Activated CD4-positive, CD25-positive, alpha-beta regulatory T cell (primary cell): ENCODE measurements around the gene HSF2BP.
"Not testable (repeated sequence)": the region's sequence is repeated elsewhere in the genome, so short reads cannot be mapped to it uniquely, and the experiment has no call there.

Source experiments
- DNase-seq, 4 experiments: peaks; one replicate each; lab custom pipeline; 2025; lab: John Stamatoyannopoulos, UW

The HSF2BP gene

DNA sequence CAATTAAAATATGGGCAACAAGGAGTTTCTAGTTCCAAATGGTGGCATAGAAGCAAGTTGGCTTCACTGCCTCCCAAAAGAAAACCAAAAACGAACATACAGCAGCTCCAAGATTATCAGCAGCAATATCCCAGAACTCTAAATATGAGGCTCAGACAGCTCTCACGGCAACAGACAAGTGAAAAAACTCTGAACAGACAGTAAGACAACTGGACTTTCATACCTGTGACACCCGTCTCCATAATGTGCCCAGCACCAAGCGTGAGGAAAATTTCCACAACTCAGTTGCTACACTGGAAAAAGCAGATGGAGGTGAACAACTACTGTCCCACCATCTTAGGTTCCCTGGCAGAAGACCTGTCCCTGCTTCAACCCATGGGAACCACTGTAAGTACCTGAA is 39.9 kb downstream of the HSF2BP start:
- no peak for DNase-seq

DNA sequence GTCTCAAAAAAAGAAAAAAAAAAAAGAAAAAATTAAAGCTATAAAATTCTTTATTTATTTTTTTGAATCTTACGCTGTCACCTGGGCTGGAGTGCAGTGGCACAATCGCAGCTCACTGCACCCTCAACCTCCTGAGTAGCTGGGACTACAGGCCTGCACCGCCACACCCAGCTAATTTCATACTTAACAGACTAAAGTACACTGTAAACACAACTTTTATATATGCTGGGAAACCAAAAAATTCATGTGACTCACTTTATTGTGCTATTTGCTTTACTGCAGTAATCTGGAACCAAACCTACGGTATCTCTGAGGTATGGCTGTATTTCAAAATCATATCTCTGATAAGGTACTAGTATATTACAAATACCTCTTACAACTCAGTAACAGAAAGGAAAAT is 40.3 kb downstream of the HSF2BP start:
- DNase-seq: no peak

DNA sequence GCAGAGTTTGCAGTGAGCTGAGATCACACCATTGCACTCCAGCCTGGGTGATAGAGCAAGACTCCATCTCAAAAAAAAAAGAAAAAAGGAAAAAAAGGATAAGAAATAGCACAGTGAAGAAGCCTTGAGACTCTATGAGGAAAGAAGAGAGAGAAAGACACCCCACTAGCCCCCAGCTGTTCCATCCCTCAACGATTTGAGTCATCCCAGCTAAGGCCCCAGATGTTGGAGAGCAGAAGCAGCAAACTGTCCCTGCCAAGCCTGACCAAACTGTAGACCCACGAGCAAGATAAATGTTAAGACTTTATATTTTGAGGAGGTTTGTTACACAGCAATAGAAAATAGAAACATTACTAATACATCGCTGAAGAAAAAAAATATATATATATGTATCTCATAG is 42.4 kb downstream of the HSF2BP start:
- DNase-seq: not testable (repeated sequence)

DNA sequence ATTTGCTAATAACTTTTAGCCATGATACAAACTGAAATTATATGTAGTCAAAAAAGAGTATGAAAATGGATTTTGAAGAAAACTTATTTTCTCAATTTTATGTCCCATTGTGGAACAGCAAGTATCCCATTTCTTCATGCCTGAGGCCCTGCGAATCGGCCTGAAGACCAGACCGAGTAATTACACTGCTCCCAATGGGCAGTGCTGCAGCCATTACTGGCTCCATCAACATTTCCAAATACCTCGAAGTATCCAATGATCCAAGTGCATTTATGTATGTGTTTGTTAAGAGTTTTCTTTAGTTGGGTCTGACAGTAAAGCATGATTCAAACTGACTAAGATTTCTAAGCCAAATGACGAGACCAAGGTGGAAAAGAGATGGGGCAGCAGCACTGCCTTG is 44.4 kb downstream of the HSF2BP start:
- DNase-seq: no peak

DNA sequence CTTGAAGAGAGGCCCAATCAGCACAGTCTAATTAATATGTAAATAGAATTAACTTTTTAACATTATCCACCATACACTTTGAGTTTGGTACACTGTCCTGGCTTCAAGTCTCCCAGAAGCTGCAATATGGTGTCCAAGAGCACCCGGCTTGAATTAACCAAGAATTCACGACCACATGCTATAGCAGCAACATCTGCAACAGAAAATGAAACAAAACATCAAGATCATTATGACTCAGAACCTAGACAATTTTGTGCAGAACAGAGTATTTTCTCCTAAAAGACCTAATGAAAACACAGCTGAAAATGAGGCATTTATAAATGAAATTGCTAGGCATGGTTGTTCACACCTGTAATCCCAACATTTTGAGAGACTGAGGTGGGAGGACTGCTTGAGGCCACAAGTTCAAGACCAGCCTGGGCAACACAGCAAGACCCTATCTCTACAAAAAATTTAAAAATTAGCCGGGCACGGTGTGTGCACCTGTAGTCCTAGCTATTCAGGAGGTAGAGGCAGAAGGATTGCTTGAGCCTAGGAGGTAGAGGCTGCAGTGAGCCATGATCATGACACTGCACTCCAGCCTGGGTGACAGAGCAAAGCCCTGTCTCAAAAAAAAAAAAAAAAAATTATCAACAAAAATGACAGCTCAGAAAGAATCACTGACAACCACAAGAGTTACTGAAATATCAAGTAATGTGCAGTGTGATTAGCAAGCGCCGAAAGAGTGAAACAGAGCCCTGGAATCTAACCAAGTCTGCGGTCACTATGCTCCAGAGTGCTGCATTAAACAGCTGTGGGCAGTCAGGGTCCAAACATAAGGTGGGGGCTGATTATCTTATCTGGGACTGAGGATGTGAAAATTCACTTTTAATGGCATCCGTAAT is 45.3 kb downstream of the HSF2BP start:
- no peak for DNase-seq

DNA sequence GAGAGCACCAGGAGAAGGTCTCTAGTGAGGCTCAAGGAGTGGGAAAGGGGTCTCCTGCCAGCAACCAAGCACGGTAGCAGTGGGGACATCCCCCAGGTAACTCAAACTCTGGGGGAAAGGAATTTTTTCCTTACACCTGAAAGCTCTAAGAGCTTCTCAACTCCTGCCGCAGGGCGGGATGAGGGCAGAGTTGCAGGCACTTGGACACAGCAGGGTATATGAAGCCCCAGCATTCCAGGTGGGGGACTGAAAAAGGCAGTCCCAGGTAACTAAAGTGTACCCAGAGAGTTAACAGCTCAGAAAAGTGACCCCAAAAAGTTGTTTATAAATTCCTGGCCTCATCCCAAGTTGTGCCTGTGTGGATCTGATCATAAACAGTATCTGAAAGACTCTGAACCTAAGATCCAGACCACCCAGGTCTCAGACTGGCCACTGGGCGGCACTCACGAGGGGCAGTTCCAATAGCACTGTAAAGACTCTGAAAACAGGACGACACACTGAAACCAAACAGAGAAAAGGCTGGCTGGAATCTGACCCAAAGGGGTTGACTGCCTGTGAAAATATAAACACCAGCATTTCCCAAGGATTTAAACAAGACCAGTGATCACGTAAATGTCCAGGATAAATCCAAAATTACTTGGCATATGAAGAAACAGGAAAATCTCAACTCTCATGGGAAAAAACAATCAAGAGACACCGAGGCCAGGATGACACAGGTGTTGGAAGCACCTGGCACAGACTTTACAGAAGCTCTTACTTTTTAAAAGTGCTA is 47.5 kb downstream of the HSF2BP start:
- no peak for DNase-seq

DNA sequence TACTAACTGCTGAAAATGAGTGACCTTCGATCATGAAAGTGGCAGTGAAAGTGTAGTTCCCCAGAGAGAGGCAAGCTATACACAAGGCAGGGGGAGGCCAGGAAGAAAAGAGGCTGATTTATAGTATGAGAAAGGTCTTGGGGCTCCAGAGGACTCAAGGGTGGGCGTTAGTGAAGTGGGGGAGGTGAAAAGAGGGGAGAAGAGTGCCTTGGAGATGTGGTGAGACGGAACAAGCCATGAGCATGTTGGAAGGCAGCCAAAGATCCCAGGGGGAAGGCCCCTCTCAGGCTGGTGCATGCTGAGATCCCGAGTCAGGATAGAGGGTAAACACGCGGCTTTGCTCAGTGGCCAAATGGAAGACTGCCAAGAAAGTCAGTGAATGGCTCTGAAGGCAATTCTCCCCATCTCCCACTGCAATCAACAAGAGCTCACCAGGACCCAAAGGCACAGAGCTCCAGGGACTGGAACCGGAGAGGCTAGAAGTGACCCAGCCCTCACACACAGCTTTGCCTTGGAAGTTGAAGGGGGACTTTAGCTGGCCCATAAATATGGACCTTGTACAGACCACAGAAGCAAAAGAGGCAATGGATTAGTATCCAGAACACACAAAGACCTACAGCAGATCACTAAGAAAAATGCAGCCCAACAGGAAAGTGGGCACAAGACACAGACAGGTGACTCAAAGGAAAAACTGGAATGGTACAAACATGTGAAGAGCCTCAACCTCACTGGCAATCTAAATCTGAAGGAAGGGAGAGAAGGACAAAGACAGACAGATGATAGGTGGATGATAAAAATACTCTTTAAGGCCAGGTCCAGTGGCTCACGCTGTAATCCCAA is 49.6 kb downstream of the HSF2BP start:
- no peak for DNase-seq

DNA sequence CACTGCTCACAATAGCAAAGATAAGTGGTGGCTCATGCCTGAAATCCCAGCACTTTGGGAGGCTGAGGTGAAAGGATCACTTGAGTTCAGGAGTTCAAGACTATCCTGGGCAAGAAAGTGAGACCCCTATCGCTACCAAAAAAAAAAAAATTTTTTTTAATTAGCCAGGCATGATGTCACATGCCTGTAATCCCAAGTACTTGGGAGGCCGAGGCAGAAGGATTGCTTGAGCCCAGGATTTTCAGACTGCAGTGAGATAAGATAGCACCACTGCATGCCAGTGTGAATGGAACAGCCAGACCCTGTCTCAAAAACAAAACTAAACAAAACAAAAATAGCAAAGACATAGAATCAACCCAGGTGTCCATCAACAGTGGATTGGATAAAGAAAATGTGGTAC is 50.6 kb downstream of the HSF2BP start:
- no peak for DNase-seq

DNA sequence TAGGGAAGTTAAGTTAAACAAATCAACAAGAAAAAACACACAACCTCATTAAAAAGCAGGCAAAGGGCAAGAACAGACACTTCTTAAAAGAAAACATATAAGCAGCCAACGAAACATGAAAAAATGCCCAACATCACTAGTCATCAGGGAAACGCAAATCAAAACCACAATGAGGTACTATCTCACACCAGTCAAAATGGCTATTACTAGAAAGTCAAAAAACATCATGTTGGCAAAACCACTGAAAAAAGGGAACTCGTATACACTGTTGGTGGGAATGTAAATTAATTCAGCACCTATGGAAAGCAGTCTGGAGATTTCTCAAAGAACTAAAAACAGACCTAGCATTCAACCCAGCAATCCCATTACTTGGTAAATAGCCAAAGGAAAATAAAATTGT is 51.1 kb downstream of the HSF2BP start:
- no peak for DNase-seq

DNA sequence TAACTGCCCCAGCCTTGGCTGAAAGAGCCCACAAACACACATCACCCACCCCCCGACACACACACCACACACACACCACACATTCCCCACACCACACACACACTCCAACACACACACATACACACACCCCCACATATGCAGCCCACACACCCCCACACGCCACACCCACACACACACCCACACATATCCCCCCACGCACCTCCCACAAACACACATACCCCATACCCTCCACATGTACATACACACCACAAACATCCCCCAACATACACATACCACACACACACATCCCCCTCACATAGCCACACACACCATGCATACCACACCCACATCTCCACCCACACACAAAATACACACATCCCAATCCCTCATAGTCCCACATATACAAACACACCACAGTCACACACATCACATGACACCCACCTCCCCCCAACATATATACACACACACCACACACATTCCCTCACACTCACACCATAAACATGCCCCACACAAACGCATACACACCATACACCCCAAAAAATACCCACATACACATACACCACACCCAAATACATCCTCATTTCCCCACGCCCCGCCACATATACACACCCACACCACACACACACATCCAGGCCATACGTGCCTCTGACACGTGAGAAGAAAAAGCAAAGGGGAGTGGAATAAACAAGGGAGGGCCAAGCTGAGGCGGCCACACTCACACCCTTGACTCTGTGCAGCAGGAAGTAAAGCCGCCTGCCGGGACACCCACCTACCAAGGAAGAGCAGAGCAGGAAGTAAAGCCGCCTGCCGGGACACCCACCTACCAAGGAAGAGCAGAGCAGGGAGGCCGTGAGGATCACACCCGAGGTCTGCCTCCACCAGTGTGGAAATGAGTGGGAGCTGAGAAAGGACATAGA is 53.7 kb downstream of the HSF2BP start:
- DNase-seq: no peak

DNA sequence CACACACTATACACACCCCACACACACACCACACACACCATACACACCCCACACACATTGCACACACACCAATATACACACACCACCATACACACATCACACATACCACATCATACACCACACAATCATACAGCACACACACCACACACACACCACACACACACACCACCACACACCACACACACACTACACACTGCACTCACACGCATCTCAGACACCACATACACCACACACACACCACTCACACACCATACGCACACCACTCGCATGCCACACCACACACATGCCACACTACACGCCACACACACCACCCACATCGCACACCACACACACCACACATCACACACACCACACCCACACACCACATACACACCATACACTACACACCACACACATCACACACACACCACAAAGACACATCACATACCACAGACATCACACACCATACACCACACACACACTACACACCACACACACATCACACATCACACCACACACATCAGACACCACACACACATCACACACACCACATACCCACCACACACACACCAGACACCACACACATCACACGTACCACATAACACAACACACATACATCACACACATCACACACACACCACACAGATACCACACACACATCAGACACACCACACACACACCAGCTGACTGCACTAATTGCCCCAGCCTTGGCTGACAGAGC is 54.6 kb downstream of the HSF2BP start:
- no peak for DNase-seq

DNA sequence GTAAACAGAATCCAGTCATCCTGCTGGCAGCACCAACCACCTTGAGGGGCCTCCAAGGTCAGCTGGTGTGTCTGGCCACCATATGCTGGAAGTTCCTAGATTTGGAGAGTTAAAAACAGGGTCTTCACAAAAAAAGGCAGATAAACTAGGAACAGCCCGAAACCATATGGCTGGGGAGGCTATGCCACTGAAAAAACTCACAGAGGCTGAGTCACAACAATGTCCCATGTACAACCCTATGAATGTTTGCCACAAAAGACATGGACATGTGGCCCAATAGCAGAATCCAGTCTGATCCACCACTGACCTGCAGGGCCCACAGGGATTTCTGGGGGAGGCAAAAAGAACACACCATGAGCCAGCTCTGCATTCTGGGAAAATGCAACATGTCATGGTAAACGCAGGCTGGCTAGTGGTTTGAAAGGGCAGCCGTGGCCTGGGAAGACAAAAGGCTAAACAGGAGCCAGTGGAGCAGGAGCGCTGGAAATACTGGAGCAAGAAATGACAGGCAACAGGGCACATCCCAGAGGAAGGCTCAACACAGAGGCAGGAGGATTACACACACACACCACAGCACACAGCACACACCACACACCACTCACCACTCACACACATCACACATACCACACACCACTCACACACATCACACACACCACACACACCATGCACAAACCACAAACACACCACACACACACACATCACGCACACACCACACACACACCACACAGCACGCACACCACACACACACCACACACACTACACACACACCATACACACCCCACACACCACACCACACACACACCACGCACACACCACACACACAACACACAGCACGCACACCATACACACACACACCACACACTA is 55.4 kb downstream of the HSF2BP start:
- DNase-seq: no peak

DNA sequence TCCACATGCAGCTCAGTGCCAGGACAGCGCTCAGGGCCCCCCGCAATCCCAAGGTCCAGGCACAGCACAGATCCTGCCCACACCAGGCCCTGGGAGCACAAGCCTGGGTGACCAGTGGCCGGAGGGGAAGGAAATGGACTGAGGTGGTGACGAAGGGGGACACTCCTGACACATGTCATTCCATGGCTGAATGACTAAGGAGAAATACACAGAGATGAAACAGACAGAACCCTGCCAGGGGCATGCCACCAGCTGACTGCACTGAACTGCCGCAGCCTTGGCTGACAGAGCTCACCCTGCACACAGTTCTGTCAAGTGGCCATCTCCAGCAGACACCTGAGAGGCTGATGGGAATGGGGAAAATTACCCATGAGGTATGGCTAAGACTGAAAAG is 56.1 kb downstream of the HSF2BP start:
- no peak for DNase-seq

DNA sequence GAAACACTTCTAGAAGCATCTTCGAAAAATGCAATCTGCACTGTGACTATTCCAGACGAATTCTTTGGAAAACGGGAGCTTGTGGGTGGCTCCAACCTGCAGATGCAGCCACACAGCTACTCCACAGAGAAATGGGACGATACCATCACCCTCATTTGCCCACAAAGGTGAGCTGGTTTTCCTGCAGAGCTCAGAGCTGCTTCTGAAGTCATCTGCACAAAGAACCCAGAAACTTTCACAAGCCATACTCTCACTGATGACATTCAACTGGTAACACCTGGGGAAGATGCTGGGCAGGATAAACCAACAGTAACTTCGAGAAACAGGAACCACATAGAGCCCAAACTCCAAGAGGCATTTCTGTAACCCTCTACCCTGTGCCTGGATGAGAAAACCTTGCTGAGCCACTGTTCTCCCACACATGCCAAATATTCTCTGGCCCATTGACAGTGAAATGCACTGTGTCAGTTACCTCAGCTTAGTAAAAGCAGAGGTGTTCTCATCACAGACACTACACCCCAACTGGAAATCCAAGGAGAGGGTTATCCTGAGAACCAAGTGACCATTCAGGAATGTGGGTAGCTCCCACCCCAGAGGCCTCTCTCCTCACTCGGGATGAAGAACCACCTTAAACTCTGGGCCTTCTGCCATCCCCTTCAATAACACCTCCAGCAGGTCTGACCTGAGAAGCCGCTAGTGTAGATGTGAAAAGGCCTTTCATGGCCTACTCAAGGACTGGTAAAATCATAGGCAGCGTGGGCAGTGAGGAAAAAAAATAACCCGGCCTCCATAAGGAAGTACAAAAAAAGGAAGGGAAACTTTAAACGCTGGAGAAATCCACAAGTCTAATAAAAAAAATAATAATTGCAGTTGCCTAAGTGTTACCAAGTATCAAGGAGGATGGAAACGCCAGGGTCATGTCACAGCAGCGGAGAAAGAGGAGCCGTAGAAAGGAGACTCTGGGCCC is 56.7 kb downstream of the HSF2BP start:
- no peak for DNase-seq

DNA sequence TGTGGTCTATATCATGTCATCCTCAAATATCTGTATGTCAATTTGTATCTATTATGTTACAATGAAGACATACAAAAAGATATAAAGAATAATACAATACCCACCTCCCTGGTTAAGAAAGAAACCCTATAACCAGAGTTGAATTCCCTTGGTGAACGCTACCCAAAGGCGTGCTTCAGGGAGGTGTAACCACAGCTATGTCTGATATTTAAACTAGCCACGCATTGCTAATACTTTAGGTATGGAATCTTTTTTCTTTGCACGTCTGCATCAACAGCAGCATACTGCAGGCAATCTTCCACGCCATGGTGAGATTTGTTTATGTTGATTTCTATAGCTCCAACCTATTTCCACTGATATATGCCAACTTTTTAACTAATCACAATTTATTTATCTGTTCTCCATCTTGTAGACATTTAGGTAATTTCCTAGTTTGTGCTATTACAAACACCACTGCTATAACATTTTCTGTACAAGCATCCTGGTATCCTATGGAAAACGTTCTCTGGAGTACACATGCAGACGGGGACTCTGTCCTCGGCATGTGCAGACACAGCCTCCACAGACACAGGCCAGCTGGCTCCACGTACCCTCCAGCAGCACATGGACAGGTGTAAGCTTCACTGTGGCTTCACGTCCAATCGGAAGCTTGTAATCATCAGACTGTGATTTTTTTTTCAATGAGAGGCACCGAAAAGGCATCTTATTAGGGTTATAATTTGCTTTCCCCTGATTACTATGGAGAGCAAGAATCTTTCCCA is 58.5 kb downstream of the HSF2BP start:
- no peak for DNase-seq

DNA sequence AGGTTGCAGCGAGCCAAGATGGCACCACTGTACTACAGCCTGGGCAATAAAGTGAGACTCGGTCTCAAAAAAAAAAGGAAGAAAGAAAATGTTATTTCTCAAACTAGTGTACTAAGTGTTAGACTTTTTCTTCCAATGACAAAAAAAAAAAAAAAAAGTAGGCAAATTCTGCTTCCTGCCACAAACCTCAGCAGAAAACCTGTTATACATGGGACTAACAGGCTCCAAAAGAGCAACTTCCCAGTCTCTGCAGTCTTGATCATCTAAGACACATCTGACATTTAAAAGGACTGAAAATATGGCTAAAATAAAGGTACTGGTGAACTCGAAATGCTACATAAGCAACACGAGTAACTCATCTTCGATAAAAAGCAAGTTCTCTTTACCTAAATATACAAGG is 59.6 kb downstream of the HSF2BP start:
- no peak for DNase-seq

DNA sequence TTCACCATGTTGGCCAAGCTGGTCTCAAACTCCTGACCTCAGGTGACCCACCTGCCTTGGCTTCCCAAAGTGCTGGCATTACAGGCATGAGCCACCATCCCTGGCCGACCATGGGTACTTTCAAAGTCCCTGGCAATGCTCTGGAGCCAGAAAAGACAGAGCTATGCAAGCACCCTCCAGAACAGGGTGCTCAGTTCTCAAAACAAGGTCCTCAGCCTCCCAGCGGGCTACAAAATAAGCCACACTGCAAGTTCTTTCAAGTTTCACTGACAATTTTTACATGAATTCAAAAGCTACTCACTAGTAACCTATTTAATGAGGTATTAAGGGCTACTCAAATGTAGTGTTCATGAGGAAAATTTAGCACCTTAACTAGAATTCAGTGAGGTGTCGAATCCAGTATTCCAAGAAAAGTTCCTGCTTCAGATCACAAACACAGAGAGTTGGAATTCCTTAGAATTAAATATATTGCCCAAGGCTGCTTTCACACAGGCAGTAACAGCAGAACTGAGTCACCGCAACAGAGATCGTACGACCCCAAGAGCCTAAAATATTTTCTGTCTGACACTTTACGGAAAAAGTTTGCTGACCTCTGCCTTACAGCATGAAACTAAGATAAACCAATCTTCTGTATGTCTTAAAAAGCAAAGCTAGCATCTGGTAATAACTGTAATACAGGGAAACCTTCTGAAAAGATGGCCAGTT is 60.7 kb downstream of the HSF2BP start:
- no peak for DNase-seq
